Measurements from ENCODE around the gene HRAS.

DNA sequence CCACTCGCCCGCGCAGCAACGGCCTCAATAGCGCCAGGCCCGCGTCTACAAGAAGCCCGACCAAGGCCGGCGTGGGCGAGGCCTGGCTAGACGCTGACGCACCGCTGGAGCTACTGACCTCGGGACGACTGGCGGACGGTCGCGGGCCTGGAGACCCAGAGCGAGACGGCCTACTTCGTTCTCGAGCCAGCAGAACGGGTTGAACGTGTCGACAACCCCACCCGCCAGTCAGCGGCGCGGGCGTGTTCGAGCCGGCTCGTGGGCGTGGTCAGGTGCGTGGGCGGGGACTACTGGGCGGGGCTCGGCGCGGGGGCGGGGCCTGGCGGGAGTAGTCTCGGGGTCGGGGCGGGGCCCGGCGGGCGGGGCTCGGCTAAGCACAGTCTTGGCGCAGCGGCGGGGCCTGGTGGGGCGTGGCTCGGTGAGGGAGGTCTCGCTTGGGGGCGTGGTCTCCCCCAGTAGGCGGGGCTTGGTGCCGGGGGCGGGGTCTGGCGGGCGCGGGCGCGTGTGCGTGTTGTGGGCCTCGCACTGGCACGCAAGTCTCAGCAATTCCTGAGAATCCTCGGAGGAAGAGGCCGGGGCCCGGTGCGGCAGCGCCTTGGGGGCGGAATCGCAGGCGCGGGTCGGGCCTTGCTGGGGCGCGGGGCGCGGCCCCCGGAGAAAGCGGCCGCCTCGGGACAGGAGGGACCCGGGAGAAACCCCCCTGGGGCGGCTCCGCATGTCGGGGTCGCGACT is 28.2 kb downstream of the HRAS start, which contains the start of gene RNH1:
- TF ChIP-seq, protein P1, sequence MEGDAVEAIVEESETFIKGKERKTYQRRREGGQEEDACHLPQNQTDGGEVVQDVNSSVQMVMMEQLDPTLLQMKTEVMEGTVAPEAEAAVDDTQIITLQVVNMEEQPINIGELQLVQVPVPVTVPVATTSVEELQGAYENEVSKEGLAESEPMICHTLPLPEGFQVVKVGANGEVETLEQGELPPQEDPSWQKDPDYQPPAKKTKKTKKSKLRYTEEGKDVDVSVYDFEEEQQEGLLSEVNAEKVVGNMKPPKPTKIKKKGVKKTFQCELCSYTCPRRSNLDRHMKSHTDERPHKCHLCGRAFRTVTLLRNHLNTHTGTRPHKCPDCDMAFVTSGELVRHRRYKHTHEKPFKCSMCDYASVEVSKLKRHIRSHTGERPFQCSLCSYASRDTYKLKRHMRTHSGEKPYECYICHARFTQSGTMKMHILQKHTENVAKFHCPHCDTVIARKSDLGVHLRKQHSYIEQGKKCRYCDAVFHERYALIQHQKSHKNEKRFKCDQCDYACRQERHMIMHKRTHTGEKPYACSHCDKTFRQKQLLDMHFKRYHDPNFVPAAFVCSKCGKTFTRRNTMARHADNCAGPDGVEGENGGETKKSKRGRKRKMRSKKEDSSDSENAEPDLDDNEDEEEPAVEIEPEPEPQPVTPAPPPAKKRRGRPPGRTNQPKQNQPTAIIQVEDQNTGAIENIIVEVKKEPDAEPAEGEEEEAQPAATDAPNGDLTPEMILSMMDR (IDR thresholded peaks at IDR 0.05): no peak
- TF ChIP-seq EZH2 (IDR thresholded peaks at IDR 0.05) (no peak), EZH2phosphoT487 (IDR thresholded peaks at IDR 0.05) (no peak)

Measured in neural progenitor cell (in vitro differentiated cells).